ENCODE results near the gene PRKCE.

Gene PRKCE

DNA sequence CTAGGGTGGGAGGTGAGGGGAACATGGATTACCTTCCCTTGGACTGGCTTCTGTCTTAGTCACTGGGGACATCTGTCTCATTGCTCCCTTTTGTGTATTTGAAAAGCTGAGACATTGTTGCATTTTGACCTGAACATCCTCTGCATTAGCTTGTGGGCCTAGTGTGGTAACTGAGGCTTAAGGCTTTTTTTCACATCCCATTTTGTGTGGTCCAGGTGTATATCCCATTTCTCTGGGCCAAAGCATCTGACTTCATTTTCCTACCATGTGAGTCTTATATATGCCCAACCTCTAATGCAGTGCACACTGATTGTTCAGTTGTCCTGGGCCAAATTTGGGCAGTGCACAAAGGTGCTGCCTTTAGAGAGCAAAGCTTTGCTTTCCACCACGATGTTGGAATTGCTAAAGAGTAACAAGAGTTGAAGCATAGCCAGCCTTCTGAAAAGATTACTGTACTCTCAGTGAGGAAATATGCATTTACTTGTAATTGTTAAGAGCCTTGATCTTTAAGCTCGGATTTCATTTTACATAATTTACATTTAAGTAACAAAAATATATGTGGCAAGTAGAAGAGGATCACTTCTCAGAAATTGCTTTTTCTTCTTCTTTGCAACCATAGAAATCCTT is 13.3 kb downstream of the PRKCE start:
- H3K36me3 ChIP-seq (ENCODE audit: control insufficient read depth, insufficient read depth, low read length) = no peaks in the 10 kb centered on the region
- H3K27me3 ChIP-seq (ENCODE audit: control insufficient read depth, insufficient read depth, low read length, poor library complexity, severe bottlenecking) = no peaks in the 10 kb centered on the region
- WGBS, 2 experiments = 62 to 77% methylated on average over 1 of the region's 2 CpGs
- H3K27ac ChIP-seq (ENCODE audit: insufficient read depth, low read depth, low read length, poor library complexity, severe bottlenecking) = no peak overlapping the region
- no peaks in the 10 kb centered on the region for H3K9me3 ChIP-seq (ENCODE audit: control insufficient read depth, low read length)
- no peak overlapping the region for H3K4me3 ChIP-seq (ENCODE audit: insufficient read depth, low read depth, low read length)
- no peaks in the 10 kb centered on the region for H3K4me1 ChIP-seq (ENCODE audit: control insufficient read depth, insufficient read depth, low read length)

- Histone ChIP-seq H3K27ac (ENCODE audit: insufficient read depth, low read depth, low read length, poor library complexity, severe bottlenecking) (no peak overlapping the region), H3K27me3 (ENCODE audit: control insufficient read depth, insufficient read depth, low read length, poor library complexity, severe bottlenecking) (no peaks in the 10 kb centered on the region), H3K4me1 (ENCODE audit: control insufficient read depth, insufficient read depth, low read length) (no peaks in the 10 kb centered on the region), H3K9me3 (ENCODE audit: control insufficient read depth, low read length) (no peaks in the 10 kb centered on the region), H3K36me3 (ENCODE audit: control insufficient read depth, insufficient read depth, low read length) (no peaks in the 10 kb centered on the region), H3K4me3 (ENCODE audit: insufficient read depth, low read depth, low read length) (no peak overlapping the region)
- 95% methylated on average over 6 to 7 of the region's 7 CpGs for WGBS, 2 experiments
Observed at GRCh38 chr2:45668509-45668908, 17.0 kb downstream of the PRKCE start.

DNA sequence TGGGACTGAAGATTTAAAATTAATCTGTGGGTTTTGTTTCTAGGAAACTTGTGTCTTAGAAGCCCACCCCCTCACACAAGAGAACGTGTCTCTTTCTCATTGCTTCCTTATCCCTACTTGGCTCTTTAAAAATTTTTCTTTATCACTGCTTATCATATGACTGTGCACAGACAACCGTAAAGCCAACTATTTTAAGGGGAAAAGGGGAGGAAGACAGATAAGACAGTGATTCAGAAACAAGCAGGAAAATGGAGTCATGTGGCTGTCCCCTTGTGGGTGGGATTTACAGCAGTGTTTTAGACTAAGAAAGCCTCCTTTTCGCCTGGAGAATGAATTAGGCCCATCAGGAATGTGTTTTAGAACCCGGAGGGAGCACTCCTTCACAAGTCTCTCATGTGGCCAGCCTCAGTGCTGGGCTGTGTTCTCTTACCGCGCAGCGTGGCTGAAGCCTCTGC is 17.6 kb downstream of the PRKCE start:
- Histone ChIP-seq H3K27me3 (ENCODE audit: control insufficient read depth, insufficient read depth, low read length, poor library complexity, severe bottlenecking) (no peaks in the 10 kb centered on the region), H3K36me3 (ENCODE audit: control insufficient read depth, insufficient read depth, low read length) (no peaks in the 10 kb centered on the region), H3K27ac (ENCODE audit: insufficient read depth, low read depth, low read length, poor library complexity, severe bottlenecking) (no peak overlapping the region), H3K4me3 (ENCODE audit: insufficient read depth, low read depth, low read length) (no peak overlapping the region), H3K4me1 (ENCODE audit: control insufficient read depth, insufficient read depth, low read length) (no peaks in the 10 kb centered on the region), H3K9me3 (ENCODE audit: control insufficient read depth, low read length) (no peaks in the 10 kb centered on the region)
- 88% methylated on average over 7 of the region's 7 CpGs for WGBS, 2 experiments

GRCh38 chr2:45670646-45671045 is 19.2 kb downstream of the PRKCE start:
- H3K27ac ChIP-seq (ENCODE audit: insufficient read depth, low read depth, low read length, poor library complexity, severe bottlenecking) = no peak overlapping the region

GRCh38 chr2:45672138-45672537 is 20.7 kb downstream of the PRKCE start:
- WGBS, 2 experiments = 78 to 90% methylated on average over 1 of the region's 1 CpG
- H3K4me1 ChIP-seq (ENCODE audit: control insufficient read depth, insufficient read depth, low read length) = no peaks in the 10 kb centered on the region
- H3K27ac ChIP-seq (ENCODE audit: insufficient read depth, low read depth, low read length, poor library complexity, severe bottlenecking) = no peak overlapping the region
- H3K36me3 ChIP-seq (ENCODE audit: control insufficient read depth, insufficient read depth, low read length) = no peaks in the 10 kb centered on the region
- no peak overlapping the region for H3K4me3 ChIP-seq (ENCODE audit: insufficient read depth, low read depth, low read length)
- no peaks in the 10 kb centered on the region for H3K9me3 ChIP-seq (ENCODE audit: control insufficient read depth, low read length)
- H3K27me3 ChIP-seq (ENCODE audit: control insufficient read depth, insufficient read depth, low read length, poor library complexity, severe bottlenecking) = no peaks in the 10 kb centered on the region

More at GRCh38 chr2:45670646-45671045, 19.2 kb downstream of the PRKCE start:
- Histone ChIP-seq H3K4me3 (ENCODE audit: insufficient read depth, low read depth, low read length) (no peak overlapping the region), H3K4me1 (ENCODE audit: control insufficient read depth, insufficient read depth, low read length) (no peaks in the 10 kb centered on the region), H3K36me3 (ENCODE audit: control insufficient read depth, insufficient read depth, low read length) (no peaks in the 10 kb centered on the region), H3K27me3 (ENCODE audit: control insufficient read depth, insufficient read depth, low read length, poor library complexity, severe bottlenecking) (no peaks in the 10 kb centered on the region), H3K9me3 (ENCODE audit: control insufficient read depth, low read length) (no peaks in the 10 kb centered on the region)
- WGBS, 2 experiments = 88 to 94% methylated on average over 4 of the region's 4 CpGs

DNA sequence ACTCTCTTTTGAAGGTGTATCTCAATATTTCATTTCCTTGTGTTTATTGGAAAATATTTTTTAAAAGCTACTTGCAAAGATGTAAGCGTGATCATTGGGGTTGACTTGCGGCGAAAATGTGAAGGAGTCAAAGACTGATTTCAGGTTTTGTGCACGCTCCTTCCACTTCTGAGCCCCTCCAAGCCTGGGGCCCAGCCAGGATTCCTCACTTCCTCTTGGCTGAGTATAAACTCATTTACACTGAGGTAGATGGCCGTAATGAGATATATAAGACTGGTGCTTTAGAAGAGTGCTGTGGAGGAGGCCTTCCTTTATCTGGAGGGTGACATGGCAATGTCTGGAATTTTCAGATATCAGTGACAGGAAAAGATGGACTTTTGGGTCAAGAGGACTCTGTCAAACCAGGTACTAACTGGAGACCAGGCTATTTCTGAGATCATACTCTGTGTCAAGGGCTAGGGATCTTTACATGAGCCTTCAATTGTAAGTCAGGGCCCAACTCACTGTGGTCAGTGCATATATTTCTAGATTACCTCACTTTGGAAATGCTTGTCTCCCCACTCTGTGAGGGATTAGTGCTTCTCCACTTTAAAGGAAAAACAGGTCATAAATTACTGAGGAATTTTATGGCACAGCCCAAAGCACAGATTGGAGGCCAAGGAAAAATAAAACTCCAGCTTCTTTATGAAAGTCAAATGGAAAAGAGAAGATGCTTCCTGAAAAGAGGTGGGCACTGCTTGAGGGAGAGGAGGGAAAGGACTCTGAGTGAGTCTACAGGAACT is 22.8 kb downstream of the PRKCE start:
- WGBS, 2 experiments = 93 to 98% methylated on average over 5 of the region's 5 CpGs
- Histone ChIP-seq H3K4me1 (ENCODE audit: control insufficient read depth, insufficient read depth, low read length) (no peaks in the 10 kb centered on the region), H3K27me3 (ENCODE audit: control insufficient read depth, insufficient read depth, low read length, poor library complexity, severe bottlenecking) (no peaks in the 10 kb centered on the region), H3K36me3 (ENCODE audit: control insufficient read depth, insufficient read depth, low read length) (no peaks in the 10 kb centered on the region), H3K4me3 (ENCODE audit: insufficient read depth, low read depth, low read length) (no peak overlapping the region), H3K27ac (ENCODE audit: insufficient read depth, low read depth, low read length, poor library complexity, severe bottlenecking) (no peak overlapping the region), H3K9me3 (ENCODE audit: control insufficient read depth, low read length) (no peaks in the 10 kb centered on the region)

DNA sequence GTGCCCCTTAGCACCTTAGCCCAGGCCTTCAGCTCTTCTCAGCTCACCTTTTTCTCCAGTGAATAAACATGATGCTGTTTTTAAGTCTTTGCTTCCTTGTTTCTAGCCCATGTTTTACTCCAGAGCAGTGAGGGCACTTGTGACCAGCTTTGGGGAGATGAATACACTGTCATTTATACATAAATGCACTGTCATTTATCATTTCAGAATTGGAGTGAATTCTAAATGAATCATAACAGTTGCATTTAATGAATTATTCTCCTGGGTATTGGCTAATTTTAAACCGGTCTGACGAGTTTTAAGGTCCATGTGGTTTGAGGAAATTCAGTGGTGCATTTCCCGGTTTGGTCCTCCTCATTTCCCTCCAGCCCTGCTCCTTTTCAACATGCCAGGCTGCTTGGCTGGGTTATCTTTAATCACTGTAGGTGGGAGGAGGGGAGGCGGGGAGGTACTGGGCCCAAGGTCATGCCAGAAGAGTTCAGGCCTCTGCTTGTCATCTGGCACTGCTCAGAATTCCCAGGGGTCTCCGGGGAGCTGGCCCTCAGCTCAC is 23.9 kb downstream of the PRKCE start:
- WGBS, 2 experiments = 91 to 92% methylated on average over 5 of the region's 5 CpGs

DNA sequence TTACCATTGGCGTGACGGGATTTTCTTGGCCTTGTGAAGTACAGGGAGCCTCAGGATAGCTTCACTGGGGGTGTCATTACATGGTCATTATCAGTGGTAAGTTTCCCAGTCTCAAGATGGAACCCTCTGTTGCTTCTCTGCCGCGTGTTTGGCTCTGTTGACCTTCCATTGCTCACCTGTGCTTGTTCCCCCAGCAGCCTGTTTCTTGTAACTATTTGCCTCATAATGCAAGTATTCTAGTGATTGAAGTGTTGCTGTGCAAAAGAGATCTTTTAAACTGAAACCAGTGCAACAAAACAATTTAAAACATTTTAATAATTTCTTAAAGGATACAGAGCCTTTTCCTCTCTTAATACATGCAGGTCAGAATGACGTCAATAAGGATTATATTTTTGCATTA is 24.6 kb downstream of the PRKCE start:
- Histone ChIP-seq H3K4me1 (ENCODE audit: control insufficient read depth, insufficient read depth, low read length) (no peaks in the 10 kb centered on the region), H3K9me3 (ENCODE audit: control insufficient read depth, low read length) (no peaks in the 10 kb centered on the region), H3K27me3 (ENCODE audit: control insufficient read depth, insufficient read depth, low read length, poor library complexity, severe bottlenecking) (no peaks in the 10 kb centered on the region), H3K36me3 (ENCODE audit: control insufficient read depth, insufficient read depth, low read length) (no peaks in the 10 kb centered on the region), H3K27ac (ENCODE audit: insufficient read depth, low read depth, low read length, poor library complexity, severe bottlenecking) (no peak overlapping the region), H3K4me3 (ENCODE audit: insufficient read depth, low read depth, low read length) (no peak overlapping the region)
- 85 to 87% methylated on average over 5 of the region's 5 CpGs for WGBS, 2 experiments

More for the DNA sequence above, 23.9 kb downstream of the PRKCE start:
- Histone ChIP-seq H3K4me1 (ENCODE audit: control insufficient read depth, insufficient read depth, low read length) (no peaks in the 10 kb centered on the region), H3K9me3 (ENCODE audit: control insufficient read depth, low read length) (no peaks in the 10 kb centered on the region), H3K36me3 (ENCODE audit: control insufficient read depth, insufficient read depth, low read length) (no peaks in the 10 kb centered on the region), H3K4me3 (ENCODE audit: insufficient read depth, low read depth, low read length) (no peak overlapping the region), H3K27ac (ENCODE audit: insufficient read depth, low read depth, low read length, poor library complexity, severe bottlenecking) (no peak overlapping the region), H3K27me3 (ENCODE audit: control insufficient read depth, insufficient read depth, low read length, poor library complexity, severe bottlenecking) (no peaks in the 10 kb centered on the region)

DNA sequence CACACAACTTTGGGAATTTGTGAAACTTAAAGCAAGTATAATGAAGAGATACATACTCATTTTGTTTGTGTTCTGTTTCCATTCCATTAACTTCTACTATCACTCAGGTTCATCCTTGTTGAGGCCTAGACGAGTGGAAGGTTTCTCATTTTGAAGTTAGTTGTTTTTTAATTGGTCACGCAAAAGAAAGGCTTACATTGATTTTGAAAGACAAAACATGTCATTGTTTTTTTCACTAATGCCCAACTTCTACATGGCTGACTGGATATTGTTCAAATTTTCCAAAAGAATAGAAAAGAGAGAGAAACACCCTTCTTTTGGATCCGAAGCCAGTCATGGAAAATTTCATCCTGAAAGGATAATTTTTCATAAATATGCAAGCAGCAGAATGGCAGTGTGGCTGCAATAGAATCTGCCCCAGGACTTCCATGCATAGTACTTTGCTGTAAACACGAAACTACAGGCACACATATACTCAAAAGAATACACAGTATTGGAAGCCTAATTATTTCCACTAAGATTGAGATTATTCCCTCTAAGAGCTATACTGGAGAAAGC is 27.4 kb downstream of the PRKCE start:
- Histone ChIP-seq H3K4me1 (ENCODE audit: control insufficient read depth, insufficient read depth, low read length) (no peaks in the 10 kb centered on the region), H3K27ac (ENCODE audit: insufficient read depth, low read depth, low read length, poor library complexity, severe bottlenecking) (no peak overlapping the region), H3K27me3 (ENCODE audit: control insufficient read depth, insufficient read depth, low read length, poor library complexity, severe bottlenecking) (no peaks in the 10 kb centered on the region), H3K4me3 (ENCODE audit: insufficient read depth, low read depth, low read length) (no peak overlapping the region), H3K9me3 (ENCODE audit: control insufficient read depth, low read length) (no peaks in the 10 kb centered on the region), H3K36me3 (ENCODE audit: control insufficient read depth, insufficient read depth, low read length) (no peaks in the 10 kb centered on the region)
- 88 to 92% methylated on average over 3 of the region's 4 CpGs for WGBS, 2 experiments

GRCh38 chr2:45680351-45680967 is 29.0 kb downstream of the PRKCE start:
- Histone ChIP-seq H3K9me3 (ENCODE audit: control insufficient read depth, low read length) (no peaks in the 10 kb centered on the region), H3K36me3 (ENCODE audit: control insufficient read depth, insufficient read depth, low read length) (no peaks in the 10 kb centered on the region), H3K4me3 (ENCODE audit: insufficient read depth, low read depth, low read length) (no peak overlapping the region), H3K27ac (ENCODE audit: insufficient read depth, low read depth, low read length, poor library complexity, severe bottlenecking) (no peak overlapping the region), H3K27me3 (ENCODE audit: control insufficient read depth, insufficient read depth, low read length, poor library complexity, severe bottlenecking) (no peaks in the 10 kb centered on the region), H3K4me1 (ENCODE audit: control insufficient read depth, insufficient read depth, low read length) (no peaks in the 10 kb centered on the region)
- WGBS, 2 experiments = 91 to 93% methylated on average over 4 to 5 of the region's 6 CpGs

All from ectodermal cell (in vitro differentiated cells).